HG02943 (cell line): Measurements from ENCODE around the gene FAM217A.

Experiments used
- ATAC-seq: cut with Tn5 transposase; IDR thresholded peaks from one replicate; pipeline ENCODE4 v1.9.1; 2021; ENCODE audit warnings: mild to moderate bottlenecking, low read depth, moderate library complexity; ENCODE audit not compliant: unreplicated experiment

Gene FAM217A

DNA sequence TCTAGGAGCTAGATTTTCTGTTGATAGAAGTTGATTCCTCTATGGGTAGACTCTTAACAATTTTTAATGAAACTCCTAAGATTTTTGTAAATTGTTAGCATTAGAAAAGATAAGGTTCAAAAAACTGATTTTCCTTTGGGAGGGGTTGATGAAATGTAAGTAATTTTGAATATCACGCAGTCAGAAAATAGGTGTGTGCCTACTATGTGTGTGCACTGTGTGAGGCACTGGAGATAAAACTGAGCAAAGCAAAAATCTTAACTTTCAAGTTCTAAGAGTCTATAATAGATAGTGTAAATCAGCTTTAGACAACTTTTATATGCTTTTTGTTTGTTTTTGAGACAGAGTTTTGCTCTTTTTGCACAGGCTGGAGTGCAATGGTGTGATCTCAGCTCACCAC lies 53.3 kb downstream of the FAM217A start:
- ATAC-seq, result no peak

DNA sequence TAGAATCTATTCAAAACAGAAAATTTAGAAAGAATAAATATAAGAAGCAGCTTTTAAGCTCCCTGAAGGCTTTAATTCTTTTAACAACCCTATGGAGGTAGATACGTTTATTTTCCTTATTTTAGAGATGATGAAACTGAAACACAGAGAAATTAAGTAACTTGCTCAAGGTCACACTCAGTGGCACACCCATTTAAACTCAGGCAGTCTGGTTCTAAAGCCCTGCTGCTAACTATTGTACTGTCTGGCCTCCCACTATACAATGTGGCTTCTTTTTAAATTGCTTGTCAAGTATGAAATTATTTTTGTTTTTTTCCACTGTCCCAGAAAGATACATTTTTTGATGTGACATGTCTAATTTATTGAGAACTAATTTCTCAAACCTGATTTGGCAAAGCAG lies 55.7 kb downstream of the FAM217A start:
- no peak for ATAC-seq

DNA sequence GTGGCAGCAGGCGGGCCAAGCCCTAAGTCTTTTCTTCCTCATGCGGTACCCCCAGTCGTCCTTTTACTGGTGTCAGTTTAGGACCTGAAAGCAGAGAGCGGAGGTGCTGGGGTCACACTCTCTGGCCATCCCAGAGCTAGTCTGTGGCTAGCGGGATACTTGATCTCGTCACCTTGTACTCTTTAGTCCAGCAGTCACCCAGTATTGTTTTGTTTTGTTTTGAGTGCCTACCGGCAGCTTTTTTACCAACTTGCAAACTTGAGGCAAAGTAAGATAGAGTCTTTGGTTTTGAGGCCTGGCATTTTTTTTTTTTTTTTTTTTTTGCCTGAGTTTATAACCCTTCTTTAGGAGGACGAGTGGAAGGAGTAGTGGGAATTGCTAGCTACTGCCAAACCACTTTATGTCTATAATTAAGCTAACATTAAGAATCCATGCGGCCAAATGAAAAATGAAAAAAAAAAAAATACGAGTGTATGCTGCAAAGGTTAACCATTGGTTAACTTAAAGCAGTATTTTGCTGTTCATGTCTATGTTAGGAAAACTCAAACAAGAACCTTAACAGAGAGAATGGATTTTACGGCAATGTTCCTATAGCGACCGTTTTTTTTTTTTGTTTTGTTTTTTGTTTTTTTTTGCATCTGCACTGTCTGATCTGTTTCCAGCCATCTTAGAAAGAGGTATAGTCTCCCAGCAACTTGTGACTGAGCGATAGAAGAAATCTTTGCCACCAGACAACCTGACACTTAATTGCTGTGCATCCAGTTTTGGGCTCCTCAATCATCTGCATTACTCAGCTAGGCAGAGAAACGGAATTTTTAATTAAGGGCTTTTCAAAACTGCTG lies 56.9 kb downstream of the FAM217A start:
- no peak for ATAC-seq

DNA sequence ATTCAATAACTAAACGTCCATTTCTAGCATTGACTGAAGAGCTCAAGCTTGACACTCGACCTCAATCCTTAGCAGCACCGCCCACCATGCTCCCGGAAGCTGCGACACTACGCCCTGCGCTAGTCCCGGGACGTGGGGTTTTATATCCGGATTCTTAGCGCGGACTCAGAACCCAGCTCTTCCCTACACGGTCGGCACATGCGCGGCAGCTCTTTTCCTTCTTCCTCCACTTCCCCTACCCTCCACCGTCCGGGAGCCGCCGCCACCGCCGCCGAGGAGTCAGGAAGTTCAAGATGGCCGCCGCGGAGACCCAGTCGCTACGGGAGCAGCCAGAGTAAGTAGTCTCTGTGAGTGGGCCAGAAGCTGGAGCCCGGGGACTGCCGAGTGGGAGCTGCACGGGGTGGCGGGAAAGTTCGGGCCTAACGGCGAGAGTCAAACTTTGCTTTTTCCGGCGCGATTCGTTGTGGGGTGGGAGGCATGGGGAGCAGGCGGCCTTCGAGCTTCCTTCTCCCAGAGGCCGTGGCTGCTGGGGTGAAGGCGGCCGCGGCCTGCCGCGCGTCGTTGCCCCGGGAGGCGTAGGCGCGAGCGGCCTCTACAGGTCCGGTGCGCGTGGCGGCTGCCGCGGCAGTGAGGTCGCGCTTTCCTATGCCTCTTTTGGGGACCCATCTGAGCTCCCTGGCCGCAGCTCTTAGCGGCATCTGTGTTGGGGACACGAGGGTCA lies 57.6 kb downstream of the FAM217A start:
- peak; percentile 57 for ATAC-seq

DNA sequence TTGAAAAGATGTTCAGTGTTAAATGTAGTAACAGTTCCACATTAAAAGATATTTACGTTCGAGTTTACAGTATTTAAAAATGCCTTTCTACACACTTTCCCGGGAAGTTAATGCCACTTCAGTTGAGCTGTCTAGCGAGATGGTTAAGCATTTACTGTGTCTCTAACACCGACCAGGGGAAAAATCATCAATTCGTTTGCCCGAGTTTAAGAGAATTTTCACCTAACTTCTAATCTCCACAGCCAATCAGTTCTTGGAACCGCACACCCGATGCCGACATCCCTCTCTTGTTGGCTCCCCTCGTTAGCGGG lies 58.2 kb downstream of the FAM217A start:
- ATAC-seq, result no peak

DNA sequence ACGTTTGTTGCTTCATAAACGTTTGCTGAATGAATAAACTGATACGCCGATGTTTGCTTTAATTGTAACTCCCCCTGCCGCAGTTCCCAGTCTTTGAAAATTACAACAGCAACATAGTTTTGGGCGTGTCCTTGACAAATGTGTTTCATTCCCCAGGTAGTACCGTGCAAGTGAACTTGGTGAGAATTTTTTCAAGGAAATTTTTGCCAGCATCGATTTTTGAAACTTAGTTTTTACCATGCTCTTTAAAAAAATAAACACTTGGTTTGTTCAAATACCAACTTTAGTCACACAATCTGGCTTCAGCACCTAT lies 60.1 kb downstream of the FAM217A start:
- ATAC-seq, result no peak
